Sciatic nerve (tissue), 2 donors: ENCODE measurements around the gene YEATS2. TPM values are rescaled to one million over a fixed set of nuclear protein-coding genes. Genes with fewer than 3 reads are reported as not detected.
A peak's percentile ranks its signal among the peaks of the same experiment; 100 is the strongest.
"Not testable (repeated sequence)": the region's sequence is repeated elsewhere in the genome, so short reads cannot be mapped to it uniquely, and the experiment has no call there.

Source experiments
- ATAC-seq: fragments of 200-7000 bp; cut with Tn5 transposase; one replicate; pipeline ENCODE4 v1.9.1; 2020; ENCODE audit warnings: mild to moderate bottlenecking, moderate library complexity
- DNase-seq: peaks from one replicate; pipeline ENCODE4 v3.0.0-alpha.2; 2020; ENCODE audit warnings: low spot score
- intact Hi-C: fragments of 100-400 bp; cut with DNase I; formaldehyde crosslinking; loops from one replicate; pipeline ENCODE4 v1.14.2; 2022
- total RNA-seq: library from RNA; stranded (reverse); fragmentation: NEBNext Ultra II Directional; extraction: Animal tissue kit (Norgen Biotek cat#: 25700); gene quantifications from one replicate; pipeline ENCODE4 v1.2.1, GENCODE V29; 2021
- donor health status: DM: no; HTN: no; CAD: no.
- donor health status: DM: no; HTN: no; CAD: no.

Gene YEATS2
- total RNA-seq, 1 donor from 2014 or later: 41.7 TPM

GRCh38 chr3:183766745-183767606 is 69.4 kb downstream of the YEATS2 start:
- intact Hi-C loops: loop anchor here (5.0 kb wide), 1 partner anchor 300 kb away; no protein-coding TSS in a partner anchor
- DNase-seq (peak; percentile 81), ATAC-seq (peak; percentile 87)

- no peak for DNase-seq
- intact Hi-C loops: loop anchor here (5.0 kb wide), 1 partner anchor 301 kb away; no protein-coding TSS in a partner anchor
- ATAC-seq: no peak
Measured at GRCh38 chr3:183768114-183768513, 70.5 kb downstream of the YEATS2 start.

- ATAC-seq (no peak), DNase-seq (no peak)
- intact Hi-C loops: loop anchor here (5.0 kb wide), 1 partner anchor 302 kb away; no protein-coding TSS in a partner anchor
Measured at GRCh38 chr3:183769453-183769852, 71.9 kb downstream of the YEATS2 start.

- DNase-seq (no peak), ATAC-seq (no peak)
- intact Hi-C loops: no loop called here
Measured at GRCh38 chr3:183774631-183775030, 77.0 kb downstream of the YEATS2 start.

GRCh38 chr3:183775781-183776180 is 78.2 kb downstream of the YEATS2 start:
- no peak for DNase-seq
- ATAC-seq: no peak
- intact Hi-C loops: no loop called here

- intact Hi-C loops, DNase-seq, ATAC-seq: not testable (repeated sequence)
Measured at GRCh38 chr3:183776451-183776850, 78.9 kb downstream of the YEATS2 start.

- ATAC-seq (no peak), DNase-seq (no peak)
- intact Hi-C loops: no loop called here
Measured at GRCh38 chr3:183777016-183777618, 79.5 kb downstream of the YEATS2 start.

- no peak for DNase-seq
- ATAC-seq: no peak
- intact Hi-C loops: no loop called here
Measured at GRCh38 chr3:183779896-183780465, 82.4 kb downstream of the YEATS2 start.

GRCh38 chr3:183781246-183781645 is 83.6 kb downstream of the YEATS2 start:
- DNase-seq (no peak), ATAC-seq (no peak)
- intact Hi-C loops: no loop called here

GRCh38 chr3:183782576-183783276 is 85.1 kb downstream of the YEATS2 start:
- intact Hi-C loops: no loop called here
- DNase-seq: no peak
- ATAC-seq: no peak

- DNase-seq, intact Hi-C loops, ATAC-seq: not testable (repeated sequence)
Measured at GRCh38 chr3:183784503-183784902, 86.9 kb downstream of the YEATS2 start.

GRCh38 chr3:183789826-183790225 is 92.2 kb downstream of the YEATS2 start:
- no peak for ATAC-seq
- intact Hi-C loops: no loop called here
- DNase-seq: no peak

GRCh38 chr3:183790700-183791099 is 93.1 kb downstream of the YEATS2 start:
- intact Hi-C loops: no loop called here
- DNase-seq: no peak
- no peak for ATAC-seq

GRCh38 chr3:183792976-183793375 is 95.4 kb downstream of the YEATS2 start:
- no peak for ATAC-seq
- intact Hi-C loops: no loop called here

GRCh38 chr3:183794452-183794851 is 96.9 kb downstream of the YEATS2 start:
- ATAC-seq (no peak), DNase-seq (no peak)
- intact Hi-C loops: no loop called here

More at GRCh38 chr3:183792976-183793375, 95.4 kb downstream of the YEATS2 start:
- no peak for DNase-seq

- intact Hi-C loops: no loop called here
- no peak for ATAC-seq
- DNase-seq: no peak
Measured at GRCh38 chr3:183796372-183796771, 98.8 kb downstream of the YEATS2 start.

- no peak for ATAC-seq
- DNase-seq: no peak
- intact Hi-C loops: no loop called here
Measured at GRCh38 chr3:183797996-183798395, 100.4 kb downstream of the YEATS2 start.

GRCh38 chr3:183799461-183799860 is 101.9 kb downstream of the YEATS2 start:
- DNase-seq: no peak
- ATAC-seq: no peak
- intact Hi-C loops: no loop called here

GRCh38 chr3:183800243-183800863 is 102.8 kb downstream of the YEATS2 start:
- DNase-seq (no peak), ATAC-seq (peak; percentile 94)
- intact Hi-C loops: no loop called here
